HT1080 (cell line): Measurements from ENCODE around the gene SBNO2. TPM values are rescaled to one million over a fixed set of nuclear protein-coding genes. Genes with fewer than 3 reads are reported as not detected.

Source experiments
- DNase-seq: peaks from one replicate; pipeline ENCODE4 v3.0.0-alpha.2; 2015; ENCODE audit warnings: low read depth
- total RNA-seq: library from RNA; depleted of rRNA; stranded (reverse); fragments of >200 nt; shearing (Covaris generic); gene quantifications from 2 replicates; pipeline ENCODE4 v1.2.3, GENCODE V29; 2014; rRNA removed

The SBNO2 gene
- total RNA-seq, 1 experiment from 2014 or later = 31.7 TPM

- no peak for DNase-seq
Observed at GRCh38 chr19:1064661-1065605, 109.1 kb downstream of the SBNO2 start.

- no peak for DNase-seq
Observed at GRCh38 chr19:1063909-1064660, 110.0 kb downstream of the SBNO2 start.

GRCh38 chr19:1063030-1063908 lies 110.8 kb downstream of the SBNO2 start:
- DNase-seq = no peak

DNA sequence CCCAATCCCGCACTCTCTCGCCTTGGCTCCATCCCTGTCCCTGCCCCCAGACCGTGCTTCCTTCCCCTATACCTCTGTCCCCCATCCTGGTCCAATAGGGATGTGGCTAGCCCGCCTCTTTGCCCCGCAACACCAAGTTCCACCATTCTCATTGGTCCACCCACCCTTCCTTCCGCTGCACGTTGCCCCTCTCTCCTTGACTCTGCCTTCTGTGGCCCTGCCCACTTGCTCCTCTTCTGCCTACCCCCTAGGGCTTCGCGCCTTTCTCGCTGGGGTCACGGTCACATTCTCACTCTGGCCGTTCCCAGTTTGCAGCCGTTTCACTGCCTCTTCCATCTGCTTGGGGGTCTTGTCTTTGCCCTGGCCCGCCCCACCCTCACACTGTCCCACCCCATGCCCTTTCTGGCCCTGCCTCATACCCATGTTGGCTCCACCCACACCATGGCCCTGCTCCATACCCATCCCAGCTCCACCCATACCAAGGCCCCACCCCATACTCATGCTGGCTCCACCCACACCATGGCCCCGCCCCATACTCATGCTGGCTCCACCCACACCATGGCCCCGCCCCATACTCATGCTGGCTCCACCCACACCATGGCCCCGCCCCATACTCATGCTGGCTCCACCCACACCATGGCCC lies 111.6 kb downstream of the SBNO2 start:
- DNase-seq = no peak

- DNase-seq = no peak
Observed at GRCh38 chr19:1061987-1062386, 112.1 kb downstream of the SBNO2 start.

DNA sequence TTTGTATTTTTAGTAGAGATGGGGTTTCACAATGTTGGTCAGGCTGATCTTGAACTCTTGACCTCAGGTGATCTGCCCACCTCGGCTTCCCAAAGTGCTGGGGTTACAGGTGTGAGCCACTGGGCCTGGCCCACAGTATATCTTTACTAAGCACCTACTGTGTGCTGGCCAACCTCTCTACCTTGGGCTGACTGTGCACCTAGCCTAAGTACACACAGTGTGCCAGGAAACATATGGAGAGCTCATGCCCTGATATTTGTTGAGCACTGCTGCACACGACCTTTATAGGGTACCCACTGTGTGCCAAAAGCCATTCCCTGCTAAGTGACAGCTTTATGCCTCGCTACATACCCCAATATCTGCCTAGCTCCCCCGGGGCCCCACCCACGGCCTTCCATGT lies 113.4 kb downstream of the SBNO2 start:
- no peak for DNase-seq

DNA sequence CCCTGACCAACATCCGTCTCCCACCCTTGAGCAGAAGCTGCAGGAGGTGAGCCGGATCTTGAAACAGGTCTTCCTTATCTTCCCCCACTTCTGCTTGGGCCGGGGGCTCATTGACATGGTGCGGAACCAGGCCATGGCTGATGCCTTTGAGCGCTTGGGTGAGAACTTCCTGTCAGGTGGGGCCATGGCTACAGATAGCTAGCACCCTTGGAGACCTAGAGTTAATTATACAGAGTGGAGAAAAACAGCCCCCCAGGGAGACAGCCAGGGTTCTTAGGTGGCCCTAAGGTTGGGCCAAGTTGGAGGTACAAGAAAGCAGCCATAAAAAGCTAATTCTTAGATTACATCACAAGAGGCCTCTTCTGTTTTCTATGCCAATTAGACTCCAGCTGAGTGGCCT lies 116.0 kb downstream of the SBNO2 start:
- no peak for DNase-seq

Other genes with a start within 250 kb of the SBNO2 start
- gene ARID3A, start 248.2 kb downstream of the SBNO2 start, total RNA-seq = 4.3 and 8.0 TPM in 2 replicates
- gene WDR18, start 189.9 kb downstream of the SBNO2 start, total RNA-seq = 197 and 221 TPM in 2 replicates
- gene GRIN3B, start 173.8 kb downstream of the SBNO2 start, total RNA-seq = 0.03 TPM in 1 of 2 replicates, not detected in the other
- gene TMEM259, start 153.1 kb downstream of the SBNO2 start, total RNA-seq = 127 and 130 TPM in 2 replicates
- gene RNU6-2, start 152.7 kb downstream of the SBNO2 start, total RNA-seq = not detected in 2 replicates
- gene CNN2, start 147.7 kb downstream of the SBNO2 start, total RNA-seq = 122 and 196 TPM in 2 replicates
- gene ABCA7, start 134.2 kb downstream of the SBNO2 start, total RNA-seq = 2.0 and 3.0 TPM in 2 replicates
- 1.4 TPM in 2 replicates for gene ARHGAP45, start 107.1 kb downstream of the SBNO2 start, total RNA-seq
- 231 and 271 TPM in 2 replicates for gene POLR2E, start 78.9 kb downstream of the SBNO2 start, total RNA-seq
- gene GPX4, start 70.3 kb downstream of the SBNO2 start, total RNA-seq = 221 and 243 TPM in 2 replicates
- gene STK11, start 31.5 kb upstream of the SBNO2 start, total RNA-seq = 77.2 and 77.7 TPM in 2 replicates
- 3.1 and 3.2 TPM in 2 replicates for gene CBARP, start 63.7 kb upstream of the SBNO2 start, total RNA-seq
- gene ATP5F1D, start 67.5 kb upstream of the SBNO2 start, total RNA-seq = 55.4 and 127 TPM in 2 replicates
- 10.1 and 11.2 TPM in 2 replicates for gene MIDN, start 74.3 kb upstream of the SBNO2 start, total RNA-seq
- gene CIRBP, start 95.1 kb upstream of the SBNO2 start, total RNA-seq = 170 and 219 TPM in 2 replicates
- gene FAM174C, start 101.3 kb upstream of the SBNO2 start, total RNA-seq = 53.1 and 58.1 TPM in 2 replicates
- gene EFNA2, start 111.6 kb upstream of the SBNO2 start, total RNA-seq = 0.45 TPM in 1 of 2 replicates, not detected in the other
- gene NDUFS7, start 209.6 kb upstream of the SBNO2 start, total RNA-seq = 101 and 141 TPM in 2 replicates
- gene GAMT, start 227.3 kb upstream of the SBNO2 start, total RNA-seq = 53.9 and 58.5 TPM in 2 replicates
- gene DAZAP1, start 233.3 kb upstream of the SBNO2 start, total RNA-seq = 158 and 183 TPM in 2 replicates